Left ventricle myocardium superior (tissue), 1 donor: ENCODE data around the gene P2RX5. TPM values are rescaled to one million over a fixed set of nuclear protein-coding genes. Genes with fewer than 3 reads are reported as not detected.
A peak's percentile ranks its signal among the peaks of the same experiment; 100 is the strongest.

Source experiments
- ATAC-seq: fragments of 200-7000 bp; cut with Tn5 transposase; one replicate; pipeline ENCODE4 v1.9.1; 2020; ENCODE audit warnings: mild to moderate bottlenecking, moderate library complexity
- DNase-seq: peaks from one replicate; pipeline ENCODE4 v3.0.0-alpha.2; 2020
- intact Hi-C: fragments of 100-400 bp; cut with micrococcal nuclease; formaldehyde crosslinking; loops from one replicate; pipeline ENCODE4 v1.11.0; 2022
- total RNA-seq: library from RNA; stranded (reverse); fragmentation: NEBNext Ultra II Directional; extraction: Animal tissue kit (Norgen Biotek cat#: 25700); gene quantifications from one replicate; pipeline ENCODE4 v1.2.1, GENCODE V29; 2021
- donor health status: DM: no; HTN: yes; CAD: no; lungs with severe emphysema.

Gene P2RX5
- total RNA-seq, 1 donor from 2014 or later = 16.4 TPM

- peak; percentile 2 for ATAC-seq
- intact Hi-C loops = no loop called here
- DNase-seq = no peak
Measured at GRCh38 chr17:3636908-3637373, 59.0 kb downstream of the P2RX5 start.

- DNase-seq (peak; percentile 98), ATAC-seq (peak; percentile 96)
- intact Hi-C loops = no loop called here
Measured at GRCh38 chr17:3636154-3636907, 59.6 kb downstream of the P2RX5 start, which contains the start of the genes CTNS and SHPK. Gene CTNS (plus strand): TSS chr17:3636760. CDS start chr17:3640207, 3,447 bp downstream. Gene SHPK (minus strand): TSS chr17:3636250. CDS start chr17:3636219, 31 bp downstream.

- intact Hi-C loops = no loop called here
- ATAC-seq = peak; percentile 1
- no peak for DNase-seq
Measured at GRCh38 chr17:3635474-3636153, 60.3 kb downstream of the P2RX5 start.

GRCh38 chr17:3632287-3632686 is 63.7 kb downstream of the P2RX5 start:
- DNase-seq (no peak), ATAC-seq (no peak)
- intact Hi-C loops = no loop called here

- DNase-seq = no peak
- ATAC-seq = no peak
- intact Hi-C loops = no loop called here
Measured at GRCh38 chr17:3630781-3631180, 65.2 kb downstream of the P2RX5 start.

GRCh38 chr17:3627769-3628167 is 68.2 kb downstream of the P2RX5 start:
- ATAC-seq (no peak), DNase-seq (no peak)
- intact Hi-C loops = no loop called here

- no peak for ATAC-seq
- intact Hi-C loops = no loop called here
- DNase-seq = no peak
Measured at GRCh38 chr17:3626831-3627768, 68.9 kb downstream of the P2RX5 start.

Other genes starting within 250 kb of the P2RX5 start
- gene SPATA22, start 224.3 kb downstream of the P2RX5 start, total RNA-seq = 0.50 TPM
- 3.7 TPM for gene ASPA, start 220.2 kb downstream of the P2RX5 start, total RNA-seq
- gene TRPV3, start 138.3 kb downstream of the P2RX5 start, total RNA-seq = 1.3 TPM
- 3.5 TPM for gene TRPV1, start 86.7 kb downstream of the P2RX5 start, total RNA-seq
- 5.1 TPM for gene SHPK, start 59.9 kb downstream of the P2RX5 start, total RNA-seq
- 7.1 TPM for gene CTNS, start 59.4 kb downstream of the P2RX5 start, total RNA-seq
- gene TAX1BP3, start 27.6 kb downstream of the P2RX5 start, total RNA-seq = 167 TPM
- 63.4 TPM for gene EMC6, start 27.3 kb downstream of the P2RX5 start, total RNA-seq
- gene HASPIN, start 27.7 kb upstream of the P2RX5 start, total RNA-seq = 0.45 TPM
- gene ITGAE, start 105.0 kb upstream of the P2RX5 start, total RNA-seq = 12.2 TPM
- 17.8 TPM for gene NCBP3, start 150.1 kb upstream of the P2RX5 start, total RNA-seq
- gene CAMKK1, start 196.9 kb upstream of the P2RX5 start, total RNA-seq = 3.4 TPM
- gene P2RX1, start 220.3 kb upstream of the P2RX5 start, total RNA-seq = 0.17 TPM